NB4 (cell line): ENCODE results near the gene LMTK3.

ENCODE experiments used
- MAX ChIP-seq: IDR thresholded peaks from 2 replicates; pipeline ENCODE4 v1.6.1; 2011; ENCODE audit warnings: low read depth, low read length
- MYC ChIP-seq: IDR thresholded peaks from 2 replicates; pipeline ENCODE4 v1.6.1; 2011; ENCODE audit warnings: low read depth, low read length
- POLR2A ChIP-seq: IDR thresholded peaks from 2 replicates; pipeline ENCODE4 v1.6.1; 2011; ENCODE audit warnings: mild to moderate bottlenecking; ENCODE audit not compliant: insufficient read length; ENCODE audit errors: extremely low read depth
- TF ChIP-seq, protein P1 (sequence below): IDR thresholded peaks from one replicate; pipeline ENCODE4 v1.5.1; 2012; ENCODE audit warnings: low read depth, low read length

DNA sequence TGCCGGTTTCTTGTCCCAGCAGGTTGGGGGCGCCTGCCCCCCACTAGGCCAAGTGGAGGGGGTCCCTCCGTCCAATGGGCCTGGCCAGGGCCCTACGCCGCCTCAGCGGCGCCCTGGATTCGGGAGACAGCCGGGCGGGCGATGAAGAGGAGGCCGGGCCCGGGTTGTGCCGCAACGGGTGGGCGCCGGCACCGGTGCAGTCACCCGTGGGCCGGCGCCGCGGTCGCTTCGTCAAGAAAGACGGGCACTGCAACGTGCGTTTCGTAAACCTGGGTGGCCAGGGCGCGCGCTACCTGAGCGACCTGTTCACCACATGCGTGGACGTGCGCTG, 50.0 kb downstream of the LMTK3 start:
- TF ChIP-seq, protein P1, sequence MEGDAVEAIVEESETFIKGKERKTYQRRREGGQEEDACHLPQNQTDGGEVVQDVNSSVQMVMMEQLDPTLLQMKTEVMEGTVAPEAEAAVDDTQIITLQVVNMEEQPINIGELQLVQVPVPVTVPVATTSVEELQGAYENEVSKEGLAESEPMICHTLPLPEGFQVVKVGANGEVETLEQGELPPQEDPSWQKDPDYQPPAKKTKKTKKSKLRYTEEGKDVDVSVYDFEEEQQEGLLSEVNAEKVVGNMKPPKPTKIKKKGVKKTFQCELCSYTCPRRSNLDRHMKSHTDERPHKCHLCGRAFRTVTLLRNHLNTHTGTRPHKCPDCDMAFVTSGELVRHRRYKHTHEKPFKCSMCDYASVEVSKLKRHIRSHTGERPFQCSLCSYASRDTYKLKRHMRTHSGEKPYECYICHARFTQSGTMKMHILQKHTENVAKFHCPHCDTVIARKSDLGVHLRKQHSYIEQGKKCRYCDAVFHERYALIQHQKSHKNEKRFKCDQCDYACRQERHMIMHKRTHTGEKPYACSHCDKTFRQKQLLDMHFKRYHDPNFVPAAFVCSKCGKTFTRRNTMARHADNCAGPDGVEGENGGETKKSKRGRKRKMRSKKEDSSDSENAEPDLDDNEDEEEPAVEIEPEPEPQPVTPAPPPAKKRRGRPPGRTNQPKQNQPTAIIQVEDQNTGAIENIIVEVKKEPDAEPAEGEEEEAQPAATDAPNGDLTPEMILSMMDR: no peak
- TF ChIP-seq MYC: no peak
- no peak for TF ChIP-seq POLR2A
- no peak for TF ChIP-seq MAX
